MM.1S (cell line): Measurements from ENCODE around the gene KCNMA1.

ENCODE experiments used
- DNase-seq: peaks from one replicate; pipeline ENCODE4 v3.0.0-alpha.2; 2015
- H2AFZ ChIP-seq: fragments of 300-600 bp; sonication (generic); 2 replicates; pipeline ENCODE4 v1.6.0; 2016; ENCODE audit warnings: antibody characterized with exemption, low read length
- H3F3A ChIP-seq: fragments of 300-600 bp; sonication (generic); 2 replicates; pipeline ENCODE4 v1.6.1; 2016; ENCODE audit warnings: mild to moderate bottlenecking, antibody characterized with exemption, low read length, moderate library complexity, mixed read lengths; ENCODE audit not compliant: insufficient read depth
- H3K27ac ChIP-seq: fragments of 300-600 bp; sonication (generic); 2 replicates; pipeline ENCODE4 v1.5.1; 2016; ENCODE audit warnings: mild to moderate bottlenecking, low read length
- H3K27me3 ChIP-seq: fragments of 300-600 bp; sonication (generic); replicated peaks from 2 replicates; pipeline ENCODE4 v1.6.0; 2016; ENCODE audit warnings: low read length; ENCODE audit not compliant: insufficient read depth
- H3K36me3 ChIP-seq: fragments of 300-600 bp; sonication (generic); replicated peaks from 2 replicates; pipeline ENCODE4 v1.6.1; 2016; ENCODE audit warnings: mild to moderate bottlenecking, low read length, mixed read lengths; ENCODE audit not compliant: insufficient read depth
- H3K4me1 ChIP-seq: fragments of 300-600 bp; sonication (generic); 2 replicates; pipeline ENCODE4 v1.6.1; 2016; ENCODE audit warnings: low read length, mixed read lengths
- H3K4me2 ChIP-seq: fragments of 300-600 bp; sonication (generic); 2 replicates; pipeline ENCODE4 v1.6.0; 2016; ENCODE audit warnings: low read depth, low read length
- H3K4me3 ChIP-seq: fragments of 300-600 bp; sonication (generic); 2 replicates; pipeline ENCODE4 v1.5.1; 2016; ENCODE audit warnings: low read length, mixed read lengths
- H3K79me2 ChIP-seq: fragments of 300-600 bp; sonication (generic); 2 replicates; pipeline ENCODE4 v1.6.1; 2016; ENCODE audit warnings: mixed run types, low read length, mixed read lengths
- H3K9ac ChIP-seq: fragments of 300-600 bp; sonication (generic); 2 replicates; pipeline ENCODE4 v1.6.1; 2016; ENCODE audit warnings: low read length, mixed read lengths
- H3K9me2 ChIP-seq: fragments of 300-600 bp; sonication (generic); replicated peaks from 2 replicates; pipeline ENCODE4 v1.6.1; 2016; ENCODE audit warnings: mild to moderate bottlenecking, low read length, mixed read lengths; ENCODE audit not compliant: insufficient read depth
- H3K9me3 ChIP-seq: fragments of 300-600 bp; sonication (generic); replicated peaks from 2 replicates; pipeline ENCODE4 v1.6.1; 2016; ENCODE audit warnings: mild to moderate bottlenecking, low read length, mixed read lengths; ENCODE audit not compliant: insufficient read depth
- H4K20me1 ChIP-seq: fragments of 300-600 bp; sonication (generic); 2 replicates; pipeline ENCODE4 v1.6.1; 2016; ENCODE audit warnings: mild to moderate bottlenecking, low read length, moderate library complexity, mixed read lengths; ENCODE audit not compliant: insufficient read depth
- EZH2 ChIP-seq: fragments of 300-600 bp; sonication (generic); optimal IDR thresholded peaks from 2 replicates; pipeline ENCODE3; 2017; ENCODE audit warnings: low read depth, mild to moderate bottlenecking, antibody characterized with exemption, low read length, mixed read lengths
- EZH2phosphoT487 ChIP-seq: fragments of 300-600 bp; sonication (generic); IDR thresholded peaks from 2 replicates; pipeline ENCODE4 v1.6.1; 2018; ENCODE audit warnings: antibody characterized with exemption, low read length
- TF ChIP-seq, protein P1 (sequence below): fragments of 300-600 bp; sonication (generic); IDR thresholded peaks from 2 replicates; pipeline ENCODE4 v1.5.1; 2016; ENCODE audit warnings: antibody characterized with exemption, low read length, mixed read lengths

Gene KCNMA1

DNA sequence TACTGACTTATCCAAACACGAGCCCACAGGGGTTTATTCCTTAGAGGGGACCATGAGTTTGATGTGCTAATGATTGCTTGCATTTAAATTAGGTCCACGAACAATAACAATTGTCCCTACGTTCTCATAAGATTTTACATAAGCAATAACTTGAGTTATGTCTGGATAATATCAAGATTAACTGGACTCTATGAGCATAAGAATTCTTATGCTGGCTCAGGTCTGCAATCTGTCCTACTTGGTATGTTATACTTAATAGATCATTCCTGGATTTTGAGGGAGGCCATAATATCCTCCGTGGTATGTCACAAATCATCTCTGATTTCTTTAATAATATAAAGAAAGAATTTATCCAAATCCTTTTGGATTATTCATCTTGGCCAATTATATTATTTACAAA is 552.3 kb downstream of the KCNMA1 start:
- no peaks in the 10 kb centered on the region for H3F3A ChIP-seq
- no peak overlapping the region for H2AFZ ChIP-seq
- no peaks in the 10 kb centered on the region for H3K9me2 ChIP-seq
- no peak overlapping the region for H3K27ac ChIP-seq
- H3K4me2 ChIP-seq, result no peak overlapping the region
- no peak for TF ChIP-seq EZH2
- TF ChIP-seq, protein P1, sequence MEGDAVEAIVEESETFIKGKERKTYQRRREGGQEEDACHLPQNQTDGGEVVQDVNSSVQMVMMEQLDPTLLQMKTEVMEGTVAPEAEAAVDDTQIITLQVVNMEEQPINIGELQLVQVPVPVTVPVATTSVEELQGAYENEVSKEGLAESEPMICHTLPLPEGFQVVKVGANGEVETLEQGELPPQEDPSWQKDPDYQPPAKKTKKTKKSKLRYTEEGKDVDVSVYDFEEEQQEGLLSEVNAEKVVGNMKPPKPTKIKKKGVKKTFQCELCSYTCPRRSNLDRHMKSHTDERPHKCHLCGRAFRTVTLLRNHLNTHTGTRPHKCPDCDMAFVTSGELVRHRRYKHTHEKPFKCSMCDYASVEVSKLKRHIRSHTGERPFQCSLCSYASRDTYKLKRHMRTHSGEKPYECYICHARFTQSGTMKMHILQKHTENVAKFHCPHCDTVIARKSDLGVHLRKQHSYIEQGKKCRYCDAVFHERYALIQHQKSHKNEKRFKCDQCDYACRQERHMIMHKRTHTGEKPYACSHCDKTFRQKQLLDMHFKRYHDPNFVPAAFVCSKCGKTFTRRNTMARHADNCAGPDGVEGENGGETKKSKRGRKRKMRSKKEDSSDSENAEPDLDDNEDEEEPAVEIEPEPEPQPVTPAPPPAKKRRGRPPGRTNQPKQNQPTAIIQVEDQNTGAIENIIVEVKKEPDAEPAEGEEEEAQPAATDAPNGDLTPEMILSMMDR, result no peak
- no peak for TF ChIP-seq EZH2phosphoT487
- no peak overlapping the region for H3K4me3 ChIP-seq
- H3K4me1 ChIP-seq, result no peaks in the 10 kb centered on the region
- no peaks in the 10 kb centered on the region for H3K9me3 ChIP-seq
- DNase-seq, result no peak
- H4K20me1 ChIP-seq, result no peaks in the 10 kb centered on the region
- H3K9ac ChIP-seq, result no peak overlapping the region
- no peaks in the 10 kb centered on the region for H3K27me3 ChIP-seq
- no peaks in the 10 kb centered on the region for H3K79me2 ChIP-seq
- H3K36me3 ChIP-seq, result no peaks in the 10 kb centered on the region

DNA sequence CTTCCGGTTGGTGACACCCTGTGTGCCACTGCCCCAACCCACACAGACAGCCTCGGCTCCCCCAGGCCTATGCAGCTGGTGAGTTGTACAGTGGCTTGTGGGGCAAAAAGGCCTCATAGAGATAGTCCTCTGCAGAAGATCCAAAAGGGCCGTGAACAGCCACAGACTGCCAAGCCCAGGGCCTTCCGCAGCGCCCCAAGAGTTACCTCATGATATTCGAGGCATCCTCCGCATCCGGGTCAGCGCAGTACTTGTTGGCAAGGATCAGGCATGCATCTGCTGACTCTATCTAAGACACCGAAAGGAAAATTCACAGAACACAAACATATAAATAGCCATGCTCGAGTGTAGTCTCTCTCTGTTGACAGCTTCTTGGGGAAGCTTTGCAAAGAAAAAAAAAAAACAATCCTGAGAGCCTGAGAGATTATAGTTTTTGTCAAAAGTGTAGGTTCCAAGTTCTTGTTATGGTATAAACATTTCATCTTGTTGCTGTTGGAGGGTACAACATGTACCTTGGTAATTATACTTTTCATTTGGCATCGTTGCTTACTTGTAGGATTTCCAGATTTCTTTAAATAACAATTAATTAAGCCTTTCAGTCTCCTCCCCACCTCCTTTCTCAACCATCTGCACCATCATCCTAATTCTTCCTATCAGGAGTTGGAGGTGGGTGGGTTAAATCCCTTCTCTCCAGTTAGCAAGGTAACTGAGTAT is 553.0 kb downstream of the KCNMA1 start:
- no peaks in the 10 kb centered on the region for H3K9me2 ChIP-seq
- H3K4me1 ChIP-seq, result no peaks in the 10 kb centered on the region
- no peaks in the 10 kb centered on the region for H3K27me3 ChIP-seq
- no peaks in the 10 kb centered on the region for H4K20me1 ChIP-seq
- DNase-seq, result no peak
- no peak overlapping the region for H3K27ac ChIP-seq
- H3F3A ChIP-seq, result no peaks in the 10 kb centered on the region
- H2AFZ ChIP-seq, result no peak overlapping the region
- no peaks in the 10 kb centered on the region for H3K36me3 ChIP-seq
- no peak overlapping the region for H3K4me3 ChIP-seq
- H3K9me3 ChIP-seq, result no peaks in the 10 kb centered on the region
- TF ChIP-seq EZH2 (no peak), EZH2phosphoT487 (no peak)
- TF ChIP-seq, protein P1, result no peak
- no peak overlapping the region for H3K4me2 ChIP-seq
- no peaks in the 10 kb centered on the region for H3K79me2 ChIP-seq
- H3K9ac ChIP-seq, result no peak overlapping the region

DNA sequence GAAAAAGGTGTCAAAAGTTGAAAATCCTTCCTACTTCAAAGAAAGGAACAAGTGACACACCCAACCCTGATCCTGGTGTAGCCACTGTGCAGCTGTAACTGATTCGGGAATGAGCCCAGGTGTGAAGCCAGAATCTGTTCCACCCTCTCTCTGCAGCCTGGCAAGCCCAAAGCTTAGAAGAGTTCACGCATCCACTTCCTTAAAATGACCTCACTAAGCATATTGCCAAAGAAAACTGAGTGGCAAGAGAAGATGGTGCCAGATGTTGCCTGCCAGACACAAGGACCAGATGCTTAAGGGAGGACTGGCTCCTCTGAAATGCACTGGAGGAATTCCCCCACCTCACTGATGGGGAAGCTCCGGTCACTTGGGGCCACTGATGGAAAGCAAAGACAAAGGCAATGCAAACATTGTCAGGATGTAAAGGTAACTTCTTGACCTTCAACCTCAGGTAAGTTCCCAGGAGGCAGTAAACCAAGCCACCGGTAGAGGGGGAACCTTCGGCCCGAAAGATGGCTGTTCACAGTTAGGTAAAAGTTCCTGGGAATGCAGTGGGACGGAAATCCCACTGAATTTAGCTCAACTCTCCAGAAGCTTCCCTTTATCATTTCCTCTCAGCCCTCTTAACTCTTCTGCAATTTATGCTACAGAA is 554.9 kb downstream of the KCNMA1 start:
- no peaks in the 10 kb centered on the region for H3K9me3 ChIP-seq
- H3K4me1 ChIP-seq, result no peaks in the 10 kb centered on the region
- H3K27me3 ChIP-seq, result no peaks in the 10 kb centered on the region
- H3K9me2 ChIP-seq, result no peaks in the 10 kb centered on the region
- no peak overlapping the region for H3K4me3 ChIP-seq
- no peaks in the 10 kb centered on the region for H3K79me2 ChIP-seq
- no peak for DNase-seq
- no peaks in the 10 kb centered on the region for H3K36me3 ChIP-seq
- no peak for TF ChIP-seq EZH2phosphoT487
- TF ChIP-seq, protein P1, result no peak
- TF ChIP-seq EZH2, result no peak
- no peak overlapping the region for H3K27ac ChIP-seq
- H4K20me1 ChIP-seq, result no peaks in the 10 kb centered on the region
- no peak overlapping the region for H3K4me2 ChIP-seq
- H3K9ac ChIP-seq, result no peak overlapping the region
- H3F3A ChIP-seq, result no peaks in the 10 kb centered on the region
- no peak overlapping the region for H2AFZ ChIP-seq
